Measurements from ENCODE around the gene WNT7B. TPM values are rescaled to one million over a fixed set of nuclear protein-coding genes. Genes with fewer than 3 reads are reported as not detected.

Gene WNT7B
- total and polyA plus RNA-seq, 2 of the 8 experiments (the other 6 are each of a cell fraction or from before 2014, with no cell fraction given): 0.14 to 0.24 TPM

DNA sequence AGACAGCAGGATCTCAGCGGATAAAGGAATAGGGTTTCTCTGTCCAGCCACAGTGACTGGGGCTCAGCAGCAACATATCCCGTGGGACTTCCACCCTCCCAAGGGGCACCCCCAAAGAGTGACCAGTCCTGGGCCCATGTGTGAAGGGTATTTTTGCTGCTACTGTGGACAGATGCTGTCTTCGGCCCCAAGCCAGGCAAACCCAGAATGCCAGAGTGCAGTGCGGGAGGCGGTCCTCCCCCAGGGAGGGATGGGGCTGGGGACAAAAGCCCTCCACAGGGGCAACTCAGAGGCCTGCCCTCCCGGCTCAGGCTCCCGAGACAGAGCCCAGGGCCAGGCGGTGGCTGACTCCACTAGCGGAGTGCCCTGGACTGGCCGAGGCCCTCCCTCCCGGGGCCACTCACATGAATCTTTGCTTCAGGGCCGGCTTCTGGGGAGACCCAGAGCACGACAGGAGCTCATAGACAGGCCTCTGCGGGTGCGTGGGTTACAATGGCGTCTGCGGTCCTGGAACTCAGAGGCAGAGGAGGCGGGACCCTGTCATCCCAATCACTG is 34.7 kb upstream of the WNT7B start (continued):
- TF ChIP-seq PHF8 (conservative IDR thresholded peaks at IDR 0.05; ENCODE audit: low read depth, low read length) (no peak), JUN (IDR thresholded peaks at IDR 0.05; ENCODE audit: low read depth, low read length) (no peak), BACH1 (IDR thresholded peaks at IDR 0.05; ENCODE audit: low read length) (no peak), CTBP2 (IDR thresholded peaks at IDR 0.05; ENCODE audit: borderline replicate concordance, insufficient read depth, insufficient read length, low read length) (no peak), BRCA1 (IDR thresholded peaks at IDR 0.05; ENCODE audit: low read depth, low read length) (no peak), TAF7 (optimal IDR thresholded peaks at IDR 0.05; ENCODE audit: borderline replicate concordance, low read depth, low read length) (no peak), SRF (IDR thresholded peaks at IDR 0.05; ENCODE audit: low read depth, low read length) (no peak), GABPA (IDR thresholded peaks at IDR 0.05; ENCODE audit: borderline replicate concordance, insufficient read depth, low read length) (no peak)
- TF ChIP-seq, protein P1, sequence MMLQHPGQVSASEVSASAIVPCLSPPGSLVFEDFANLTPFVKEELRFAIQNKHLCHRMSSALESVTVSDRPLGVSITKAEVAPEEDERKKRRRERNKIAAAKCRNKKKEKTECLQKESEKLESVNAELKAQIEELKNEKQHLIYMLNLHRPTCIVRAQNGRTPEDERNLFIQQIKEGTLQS (IDR thresholded peaks at IDR 0.05; ENCODE audit: insufficient read depth, low read depth, low read length): no peak
